ENCODE data around the gene FXYD6.

The FXYD6 gene

DNA sequence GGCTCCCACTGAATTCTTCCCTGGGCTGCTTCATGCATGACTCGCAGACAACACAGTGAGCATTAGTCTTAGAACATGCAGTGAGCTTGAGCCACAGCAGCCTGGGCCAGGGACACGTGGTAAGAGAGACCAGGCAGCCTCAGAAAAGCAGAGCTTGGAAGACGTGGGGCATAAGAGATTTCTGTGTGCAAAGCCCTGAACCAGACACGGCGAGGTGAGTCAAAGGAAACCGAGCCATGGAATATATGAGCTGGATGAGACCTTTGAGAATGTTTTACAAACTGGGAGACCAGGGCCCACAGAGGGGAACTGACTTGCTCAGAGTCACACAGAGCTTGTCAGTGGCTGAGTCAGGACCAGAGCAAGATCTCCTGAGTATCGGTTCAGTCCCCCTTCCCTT is 8.5 kb upstream of the FXYD6 start:
- Histone ChIP-seq H3K27ac (ENCODE audit: low read depth, low read length) (no peak overlapping the region), H3K9me3 (ENCODE audit: insufficient read depth, low read length) (no peaks in the 10 kb centered on the region), H3F3A (ENCODE audit: insufficient read depth) (no peaks in the 10 kb centered on the region), H4K20me1 (ENCODE audit: low read depth, low read length) (no peaks in the 10 kb centered on the region), H3K36me3 (ENCODE audit: low read length) (no peaks in the 10 kb centered on the region), H3K4me3 (ENCODE audit: insufficient read depth, low read length, poor library complexity, severe bottlenecking) (no peak overlapping the region), H3K79me2 (ENCODE audit: insufficient read depth, low read length) (no peaks in the 10 kb centered on the region), H3K9ac (ENCODE audit: low read length) (no peak overlapping the region), H3K27me3 (ENCODE audit: low read length) (no peaks in the 10 kb centered on the region), H3K4me2 (ENCODE audit: low read depth, low read length, poor library complexity, severe bottlenecking) (no peak overlapping the region), H2AFZ (ENCODE audit: low read depth, low read length, severe bottlenecking) (no peak overlapping the region), H3K9me2 (replicated peaks; ENCODE audit: insufficient read depth, low read length) (no peaks in the 10 kb centered on the region)
- no peak for TF ChIP-seq EZH2phosphoT487 (conservative IDR thresholded peaks at IDR 0.05; ENCODE audit: low read length)
- TF ChIP-seq, protein P1, sequence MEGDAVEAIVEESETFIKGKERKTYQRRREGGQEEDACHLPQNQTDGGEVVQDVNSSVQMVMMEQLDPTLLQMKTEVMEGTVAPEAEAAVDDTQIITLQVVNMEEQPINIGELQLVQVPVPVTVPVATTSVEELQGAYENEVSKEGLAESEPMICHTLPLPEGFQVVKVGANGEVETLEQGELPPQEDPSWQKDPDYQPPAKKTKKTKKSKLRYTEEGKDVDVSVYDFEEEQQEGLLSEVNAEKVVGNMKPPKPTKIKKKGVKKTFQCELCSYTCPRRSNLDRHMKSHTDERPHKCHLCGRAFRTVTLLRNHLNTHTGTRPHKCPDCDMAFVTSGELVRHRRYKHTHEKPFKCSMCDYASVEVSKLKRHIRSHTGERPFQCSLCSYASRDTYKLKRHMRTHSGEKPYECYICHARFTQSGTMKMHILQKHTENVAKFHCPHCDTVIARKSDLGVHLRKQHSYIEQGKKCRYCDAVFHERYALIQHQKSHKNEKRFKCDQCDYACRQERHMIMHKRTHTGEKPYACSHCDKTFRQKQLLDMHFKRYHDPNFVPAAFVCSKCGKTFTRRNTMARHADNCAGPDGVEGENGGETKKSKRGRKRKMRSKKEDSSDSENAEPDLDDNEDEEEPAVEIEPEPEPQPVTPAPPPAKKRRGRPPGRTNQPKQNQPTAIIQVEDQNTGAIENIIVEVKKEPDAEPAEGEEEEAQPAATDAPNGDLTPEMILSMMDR (IDR thresholded peaks at IDR 0.05; ENCODE audit: insufficient read depth, low read length, poor library complexity, severe bottlenecking) = no peak

DNA sequence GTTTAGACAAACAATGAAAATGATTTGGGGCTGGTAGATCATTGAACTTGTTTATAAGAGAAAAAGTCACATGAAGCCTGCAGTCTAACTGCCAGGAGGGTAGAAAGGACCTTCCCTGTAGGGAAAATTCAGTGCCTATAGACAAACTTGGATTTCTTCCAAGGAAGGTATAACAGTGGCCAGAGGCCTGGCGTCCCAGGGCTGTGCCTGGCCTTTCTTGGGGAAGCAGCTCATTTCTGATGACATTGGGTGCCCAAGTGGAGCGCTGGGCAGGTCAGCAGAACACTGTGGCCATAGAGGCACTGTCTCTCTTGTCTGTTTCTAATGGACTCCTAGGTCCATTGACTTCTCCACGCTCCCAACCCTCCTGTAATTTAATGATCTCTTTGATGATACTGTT is 6.6 kb upstream of the FXYD6 start:
- Histone ChIP-seq H2AFZ (ENCODE audit: low read depth, low read length, severe bottlenecking) (no peak overlapping the region), H3K36me3 (ENCODE audit: low read length) (no peaks in the 10 kb centered on the region), H3K27ac (ENCODE audit: low read depth, low read length) (no peak overlapping the region), H3F3A (ENCODE audit: insufficient read depth) (no peaks in the 10 kb centered on the region), H3K9me2 (replicated peaks; ENCODE audit: insufficient read depth, low read length) (no peaks in the 10 kb centered on the region), H3K9ac (ENCODE audit: low read length) (no peak overlapping the region), H3K79me2 (ENCODE audit: insufficient read depth, low read length) (no peaks in the 10 kb centered on the region), H3K4me2 (ENCODE audit: low read depth, low read length, poor library complexity, severe bottlenecking) (no peak overlapping the region), H3K4me3 (ENCODE audit: insufficient read depth, low read length, poor library complexity, severe bottlenecking) (no peak overlapping the region), H3K27me3 (ENCODE audit: low read length) (no peaks in the 10 kb centered on the region), H4K20me1 (ENCODE audit: low read depth, low read length) (no peaks in the 10 kb centered on the region), H3K9me3 (ENCODE audit: insufficient read depth, low read length) (no peaks in the 10 kb centered on the region)
- TF ChIP-seq EZH2phosphoT487 (conservative IDR thresholded peaks at IDR 0.05; ENCODE audit: low read length) = no peak
- TF ChIP-seq, protein P1 (IDR thresholded peaks at IDR 0.05; ENCODE audit: insufficient read depth, low read length, poor library complexity, severe bottlenecking) = no peak

DNA sequence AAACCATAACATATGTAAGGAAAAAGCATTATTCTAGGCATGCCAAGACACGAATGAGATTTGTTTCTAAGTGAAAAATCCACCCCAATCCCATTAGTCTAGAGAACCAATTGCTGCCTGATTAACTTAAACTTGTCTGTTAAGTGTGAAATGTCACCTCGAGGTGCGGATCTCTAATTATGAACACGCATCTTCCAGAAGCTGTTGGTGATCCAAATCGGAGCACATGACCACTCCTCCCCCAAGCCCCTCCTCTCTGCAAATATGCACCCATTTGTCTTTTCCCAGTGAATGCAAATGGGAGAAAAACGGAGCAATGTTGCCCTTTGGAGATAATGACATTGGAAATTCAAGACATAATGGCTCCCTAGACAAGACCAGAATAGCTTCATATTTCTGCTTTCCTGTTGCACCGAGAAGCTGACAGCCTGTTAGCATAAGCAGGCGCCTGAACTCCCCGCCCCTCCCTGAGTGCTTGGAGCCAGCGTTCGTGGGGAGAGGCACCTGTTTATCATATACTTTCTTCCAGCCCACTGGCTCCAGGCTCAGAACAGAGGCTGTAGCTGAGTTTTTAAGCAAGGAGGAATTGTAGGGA is 6.0 kb upstream of the FXYD6 start:
- no peaks in the 10 kb centered on the region for H3K9me3 ChIP-seq (ENCODE audit: insufficient read depth, low read length)
- no peaks in the 10 kb centered on the region for H3K27me3 ChIP-seq (ENCODE audit: low read length)
- H3K36me3 ChIP-seq (ENCODE audit: low read length) = no peaks in the 10 kb centered on the region
- no peaks in the 10 kb centered on the region for H3K9me2 ChIP-seq (replicated peaks; ENCODE audit: insufficient read depth, low read length)
- no peak overlapping the region for H2AFZ ChIP-seq (ENCODE audit: low read depth, low read length, severe bottlenecking)
- no peaks in the 10 kb centered on the region for H4K20me1 ChIP-seq (ENCODE audit: low read depth, low read length)
- no peak overlapping the region for H3K4me3 ChIP-seq (ENCODE audit: insufficient read depth, low read length, poor library complexity, severe bottlenecking)
- H3F3A ChIP-seq (ENCODE audit: insufficient read depth) = no peaks in the 10 kb centered on the region
- no peaks in the 10 kb centered on the region for H3K79me2 ChIP-seq (ENCODE audit: insufficient read depth, low read length)
- no peak overlapping the region for H3K27ac ChIP-seq (ENCODE audit: low read depth, low read length)
- no peak overlapping the region for H3K9ac ChIP-seq (ENCODE audit: low read length)
- no peak overlapping the region for H3K4me2 ChIP-seq (ENCODE audit: low read depth, low read length, poor library complexity, severe bottlenecking)
- no peak for TF ChIP-seq EZH2phosphoT487 (conservative IDR thresholded peaks at IDR 0.05; ENCODE audit: low read length)
- TF ChIP-seq, protein P1 (IDR thresholded peaks at IDR 0.05; ENCODE audit: insufficient read depth, low read length, poor library complexity, severe bottlenecking) = no peak

Measured in SU-DHL-6 (cell line).